ENCODE results near the gene CCDC27. TPM values are rescaled to one million over a fixed set of nuclear protein-coding genes. Genes with fewer than 3 reads are reported as not detected.

Gene CCDC27
- total and polyA plus RNA-seq, 2 of the 13 experiments (the other 11 are each of a cell fraction or from before 2014, with no cell fraction given) = not detected

DNA sequence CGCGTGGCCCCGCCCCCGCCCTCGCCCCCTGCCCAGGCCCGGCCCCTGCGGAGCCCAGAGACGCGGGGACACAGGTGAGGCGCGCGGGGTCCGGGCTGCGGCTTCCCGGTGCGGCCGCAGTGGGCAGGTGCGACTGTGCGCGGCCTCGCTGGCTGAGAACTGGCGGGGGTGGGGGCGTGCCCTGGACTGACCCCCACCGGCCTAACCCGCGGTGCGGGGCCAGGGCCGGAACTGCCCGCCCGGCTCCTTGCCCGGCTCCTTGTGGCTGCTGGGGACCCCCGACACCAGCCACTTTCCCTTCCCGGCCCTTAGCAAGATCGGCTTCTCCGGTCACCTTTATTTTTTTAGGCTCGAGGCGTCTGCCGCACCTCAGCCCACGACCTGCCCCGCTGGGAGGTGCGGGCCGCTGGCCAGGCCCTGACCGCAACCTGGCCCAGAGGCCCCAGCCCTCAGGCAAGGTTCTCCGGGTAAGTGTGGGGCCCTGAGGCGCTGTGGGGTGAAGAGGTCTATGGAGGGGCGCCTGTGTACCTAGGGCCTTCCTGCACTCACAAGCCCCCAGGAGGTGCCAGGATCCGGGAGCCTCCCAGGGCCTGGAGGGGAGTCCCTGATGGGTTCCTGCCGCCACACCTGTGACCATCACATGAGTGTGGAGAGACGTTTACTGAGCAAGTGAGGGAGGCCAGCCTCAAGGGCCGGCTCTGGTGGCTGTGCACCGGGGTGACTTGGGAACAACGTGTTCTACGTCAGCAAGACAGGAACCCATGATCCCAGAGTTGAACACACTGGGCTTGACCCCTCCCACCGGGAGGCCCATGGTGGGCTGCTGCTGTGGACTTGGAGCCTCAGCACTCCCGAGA lies 20.7 kb downstream of the CCDC27 start, which contains the start of gene SMIM1 (continued):
- TF ChIP-seq MZF1 (CRISPR knock-in tag; IDR thresholded peaks at IDR 0.05; ENCODE audit: borderline replicate concordance) (no peak), ZNF691 (CRISPR knock-in tag; IDR thresholded peaks at IDR 0.05; ENCODE audit: borderline replicate concordance, low read depth) (0 out of 2 replicates have a peak, but pooled peaks have one; percentile 43), MAZ (IDR thresholded peaks at IDR 0.05; ENCODE audit: borderline replicate concordance, low read depth, low read length) (0 out of 2 replicates have a peak, but pooled peaks have one; percentile 6), MAZ (CRISPR knock-in tag; IDR thresholded peaks at IDR 0.05; ENCODE audit: low read depth) (0 out of 2 replicates have a peak, but pooled peaks have one; percentile 39), GTF3A (CRISPR knock-in tag; conservative IDR thresholded peaks at IDR 0.05) (0 out of 2 replicates have a peak, but pooled peaks have one; percentile 13), ZFP90 (CRISPR knock-in tag; IDR thresholded peaks at IDR 0.05; ENCODE audit: borderline replicate concordance) (0 out of 2 replicates have a peak, but pooled peaks have one; percentile 52), ARNTL (CRISPR knock-in tag; IDR thresholded peaks at IDR 0.05) (peak; percentile 36), ZNF224 (CRISPR knock-in tag; IDR thresholded peaks at IDR 0.05) (0 out of 2 replicates have a peak, but pooled peaks have one; percentile 69), HCFC1 (IDR thresholded peaks at IDR 0.05; ENCODE audit: low read depth, low read length) (no peak), KLF15 (CRISPR knock-in tag; IDR thresholded peaks at IDR 0.05; ENCODE audit: borderline replicate concordance) (0 out of 2 replicates have a peak, but pooled peaks have one; percentile 42), ZNF530 (CRISPR knock-in tag; IDR thresholded peaks at IDR 0.05; ENCODE audit: low read depth) (no peak), ZNF230 (CRISPR knock-in tag; IDR thresholded peaks at IDR 0.05) (0 out of 2 replicates have a peak, but pooled peaks have one; percentile 22), ZBTB38 (CRISPR knock-in tag; IDR thresholded peaks at IDR 0.05) (no peak), BORCS8-MEF2B (CRISPR knock-in tag; IDR thresholded peaks at IDR 0.05) (peak; percentile 79), SNAI1 (CRISPR knock-in tag; IDR thresholded peaks at IDR 0.05; ENCODE audit: borderline replicate concordance) (peak; percentile 54; the same call in 1 of the 2 replicates), ZNF776 (CRISPR knock-in tag; IDR thresholded peaks at IDR 0.05) (peak; percentile 75), FOXA3 (CRISPR knock-in tag; IDR thresholded peaks at IDR 0.05) (peak; percentile 29; the same call in 1 of the 2 replicates), TAF1 (CRISPR knock-in tag; IDR thresholded peaks at IDR 0.05) (peak; percentile 65; the same call in 1 of the 2 replicates), DR1 (CRISPR knock-in tag; IDR thresholded peaks at IDR 0.05) (no peak), NFE2 (CRISPR knock-in tag; IDR thresholded peaks at IDR 0.05) (no peak), ZNF484 (CRISPR knock-in tag; IDR thresholded peaks at IDR 0.05; ENCODE audit: borderline replicate concordance, low read depth) (no peak; the same call in 1 of the 2 replicates)
- TF ChIP-seq, protein P1, sequence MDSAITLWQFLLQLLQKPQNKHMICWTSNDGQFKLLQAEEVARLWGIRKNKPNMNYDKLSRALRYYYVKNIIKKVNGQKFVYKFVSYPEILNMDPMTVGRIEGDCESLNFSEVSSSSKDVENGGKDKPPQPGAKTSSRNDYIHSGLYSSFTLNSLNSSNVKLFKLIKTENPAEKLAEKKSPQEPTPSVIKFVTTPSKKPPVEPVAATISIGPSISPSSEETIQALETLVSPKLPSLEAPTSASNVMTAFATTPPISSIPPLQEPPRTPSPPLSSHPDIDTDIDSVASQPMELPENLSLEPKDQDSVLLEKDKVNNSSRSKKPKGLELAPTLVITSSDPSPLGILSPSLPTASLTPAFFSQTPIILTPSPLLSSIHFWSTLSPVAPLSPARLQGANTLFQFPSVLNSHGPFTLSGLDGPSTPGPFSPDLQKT (CRISPR knock-in tag; IDR thresholded peaks at IDR 0.05; ENCODE audit: borderline replicate concordance) = 0 out of 2 replicates have a peak, but pooled peaks have one; percentile 33
- TF ChIP-seq, protein P2, sequence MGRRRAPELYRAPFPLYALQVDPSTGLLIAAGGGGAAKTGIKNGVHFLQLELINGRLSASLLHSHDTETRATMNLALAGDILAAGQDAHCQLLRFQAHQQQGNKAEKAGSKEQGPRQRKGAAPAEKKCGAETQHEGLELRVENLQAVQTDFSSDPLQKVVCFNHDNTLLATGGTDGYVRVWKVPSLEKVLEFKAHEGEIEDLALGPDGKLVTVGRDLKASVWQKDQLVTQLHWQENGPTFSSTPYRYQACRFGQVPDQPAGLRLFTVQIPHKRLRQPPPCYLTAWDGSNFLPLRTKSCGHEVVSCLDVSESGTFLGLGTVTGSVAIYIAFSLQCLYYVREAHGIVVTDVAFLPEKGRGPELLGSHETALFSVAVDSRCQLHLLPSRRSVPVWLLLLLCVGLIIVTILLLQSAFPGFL (CRISPR knock-in tag; IDR thresholded peaks at IDR 0.05) = peak; percentile 50; the same call in 1 of the 2 replicates
- TF ChIP-seq, protein P3, sequence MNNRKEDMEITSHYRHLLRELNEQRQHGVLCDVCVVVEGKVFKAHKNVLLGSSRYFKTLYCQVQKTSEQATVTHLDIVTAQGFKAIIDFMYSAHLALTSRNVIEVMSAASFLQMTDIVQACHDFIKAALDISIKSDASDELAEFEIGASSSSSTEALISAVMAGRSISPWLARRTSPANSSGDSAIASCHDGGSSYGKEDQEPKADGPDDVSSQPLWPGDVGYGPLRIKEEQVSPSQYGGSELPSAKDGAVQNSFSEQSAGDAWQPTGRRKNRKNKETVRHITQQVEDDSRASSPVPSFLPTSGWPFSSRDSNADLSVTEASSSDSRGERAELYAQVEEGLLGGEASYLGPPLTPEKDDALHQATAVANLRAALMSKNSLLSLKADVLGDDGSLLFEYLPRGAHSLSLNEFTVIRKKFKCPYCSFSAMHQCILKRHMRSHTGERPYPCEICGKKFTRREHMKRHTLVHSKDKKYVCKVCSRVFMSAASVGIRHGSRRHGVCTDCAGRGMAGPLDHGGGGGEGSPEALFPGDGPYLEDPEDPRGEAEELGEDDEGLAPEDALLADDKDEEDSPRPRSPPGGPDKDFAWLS (CRISPR knock-in tag; IDR thresholded peaks at IDR 0.05; ENCODE audit: borderline replicate concordance) = no peak
